HG03066 (cell line): ENCODE results near the gene MAN1C1.
"Not testable (repeated sequence)": the region's sequence is repeated elsewhere in the genome, so short reads cannot be mapped to it uniquely, and the experiment has no call there.

Experiments
- ATAC-seq: cut with Tn5 transposase; IDR thresholded peaks from one replicate; pipeline ENCODE4 v1.9.1; 2021; ENCODE audit warnings: low read depth; ENCODE audit not compliant: unreplicated experiment

Gene MAN1C1

DNA sequence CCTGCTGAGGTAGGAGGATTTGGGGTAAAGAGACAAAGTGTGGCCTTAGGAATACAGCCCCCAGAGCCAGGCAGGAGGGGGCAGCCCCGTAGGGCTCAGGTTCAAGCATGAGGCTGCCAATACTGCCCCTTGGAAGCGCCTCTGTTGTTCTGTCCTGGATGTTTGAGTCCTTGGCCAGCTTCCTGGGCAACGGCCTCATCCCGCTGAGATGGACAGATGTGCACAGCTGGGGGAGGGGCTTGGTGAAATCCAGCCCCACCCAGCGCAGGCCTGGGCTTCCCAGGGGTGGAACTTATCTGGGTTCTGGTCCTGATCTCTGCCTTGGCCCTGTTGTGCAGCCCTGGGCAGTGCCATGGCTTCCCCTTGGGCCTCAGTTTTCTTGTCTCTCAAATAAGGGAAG lies 34.8 kb upstream of the MAN1C1 start:
- no peak for ATAC-seq

DNA sequence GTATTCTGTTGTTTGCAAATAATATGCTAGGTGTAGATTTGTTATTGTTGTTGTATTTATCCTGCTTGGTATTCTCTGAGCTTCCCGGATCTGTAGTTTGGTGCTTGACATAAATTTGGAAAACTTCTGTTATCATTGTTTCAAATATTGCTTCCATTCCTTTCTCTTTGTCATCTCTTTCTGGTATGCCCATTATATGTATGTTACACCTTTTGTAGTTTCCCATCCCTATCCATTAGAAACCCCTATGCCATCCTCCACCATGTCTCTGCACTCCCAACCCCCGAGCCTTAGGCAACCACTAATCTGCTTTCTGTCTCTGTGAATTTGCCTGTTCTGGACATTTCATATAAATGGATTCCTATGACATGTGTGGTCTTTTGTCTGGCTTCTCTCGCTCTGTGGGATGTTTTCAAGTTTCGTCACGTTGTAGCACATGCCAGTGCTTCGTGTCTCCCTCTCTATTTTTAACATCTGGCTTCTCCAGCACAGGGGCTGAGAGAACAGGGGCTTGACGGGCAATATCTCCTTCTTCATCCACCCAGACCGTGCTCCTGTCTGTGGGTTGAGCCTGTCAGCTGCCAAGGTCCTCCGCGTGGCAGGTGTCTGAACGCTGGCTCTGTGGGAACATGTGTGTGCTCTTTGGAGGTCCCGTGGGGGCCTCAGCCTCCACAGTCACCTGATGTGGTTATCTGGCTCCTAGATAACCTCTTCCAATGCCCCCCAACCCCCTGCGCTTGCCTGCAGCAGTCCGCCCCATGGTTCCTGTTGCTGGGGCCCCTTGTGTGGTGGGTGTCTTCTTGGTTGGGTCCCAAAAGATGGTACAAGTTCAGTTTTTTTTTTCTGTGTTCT lies 32.8 kb upstream of the MAN1C1 start:
- no peak for ATAC-seq

DNA sequence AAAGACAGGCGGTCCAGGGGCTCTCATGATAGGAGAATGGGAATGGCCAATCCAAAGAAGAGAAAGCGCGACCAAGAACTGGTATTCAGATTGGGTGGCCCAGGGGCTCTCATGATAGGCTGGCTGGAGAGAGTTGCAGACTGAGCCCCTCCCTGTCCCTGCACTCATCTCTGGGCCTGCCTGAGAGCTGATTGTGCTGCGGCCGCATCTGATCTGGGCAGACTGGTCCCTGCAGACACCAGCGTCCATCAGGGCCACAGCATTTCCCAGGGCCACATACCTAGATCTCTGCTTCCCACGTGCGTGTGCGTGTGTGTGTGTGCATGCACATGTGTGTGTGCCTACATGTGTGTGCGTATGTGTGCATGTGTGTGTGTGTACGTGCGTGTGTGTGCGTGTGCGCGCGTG lies 30.4 kb upstream of the MAN1C1 start:
- no peak for ATAC-seq

DNA sequence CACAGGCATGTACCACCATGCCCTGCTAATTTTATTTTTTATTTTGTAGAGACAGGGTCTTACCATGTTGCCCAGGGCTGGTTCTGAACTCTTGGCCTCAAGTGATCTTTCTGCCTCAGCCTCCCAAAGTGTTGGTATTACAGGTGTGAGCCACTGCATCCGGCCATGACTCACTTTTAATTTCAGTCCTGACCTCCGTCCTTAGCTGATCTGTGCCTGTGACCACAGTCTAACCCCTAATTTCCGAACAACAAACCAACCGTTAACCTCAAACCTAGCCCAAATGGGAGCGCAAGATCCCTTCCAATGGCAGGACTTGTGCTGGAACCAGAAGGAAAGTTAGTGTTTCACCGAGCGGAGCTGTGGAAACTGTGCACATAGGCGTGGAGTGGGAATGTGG lies 29.3 kb upstream of the MAN1C1 start:
- ATAC-seq, result no peak

DNA sequence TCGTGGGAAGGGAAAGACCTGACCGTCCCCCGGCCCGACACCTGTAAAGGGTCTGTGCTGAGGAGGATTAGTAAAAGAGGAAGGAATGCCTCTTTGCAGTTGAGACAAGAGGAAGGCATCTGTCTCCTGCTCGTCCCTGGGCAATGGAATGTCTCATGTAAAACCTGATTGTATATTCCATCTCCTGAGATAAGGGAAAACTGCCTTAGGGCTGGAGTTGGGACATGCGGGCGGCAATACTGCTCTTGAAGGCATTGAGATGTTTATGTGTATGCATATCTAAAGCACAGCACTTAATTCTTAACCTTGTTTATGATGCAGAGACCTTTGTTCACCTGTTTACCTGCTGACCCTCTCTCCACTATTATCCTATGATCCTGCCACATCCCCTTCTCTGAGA lies 28.4 kb upstream of the MAN1C1 start:
- not testable (repeated sequence) for ATAC-seq

DNA sequence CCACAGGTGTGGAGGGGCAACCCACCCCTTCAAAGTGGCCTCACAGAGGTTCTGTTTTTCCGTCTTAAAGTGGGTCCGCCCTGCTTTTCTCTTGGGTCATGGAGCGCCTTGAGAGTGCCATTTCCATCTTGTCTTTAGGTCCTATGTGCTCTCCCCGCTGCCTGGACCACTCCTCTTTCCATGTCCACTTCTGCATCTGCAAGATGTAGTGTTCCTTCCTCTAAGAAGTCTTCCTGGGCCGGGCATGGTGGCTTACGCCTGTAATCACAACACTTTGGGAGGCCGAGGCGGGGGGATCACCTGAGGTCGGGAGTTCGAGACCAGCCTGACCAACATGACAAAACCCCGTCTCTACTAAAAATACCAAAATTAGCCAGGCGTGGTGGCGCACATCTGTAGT lies 27.8 kb upstream of the MAN1C1 start:
- ATAC-seq, result not testable (repeated sequence)

DNA sequence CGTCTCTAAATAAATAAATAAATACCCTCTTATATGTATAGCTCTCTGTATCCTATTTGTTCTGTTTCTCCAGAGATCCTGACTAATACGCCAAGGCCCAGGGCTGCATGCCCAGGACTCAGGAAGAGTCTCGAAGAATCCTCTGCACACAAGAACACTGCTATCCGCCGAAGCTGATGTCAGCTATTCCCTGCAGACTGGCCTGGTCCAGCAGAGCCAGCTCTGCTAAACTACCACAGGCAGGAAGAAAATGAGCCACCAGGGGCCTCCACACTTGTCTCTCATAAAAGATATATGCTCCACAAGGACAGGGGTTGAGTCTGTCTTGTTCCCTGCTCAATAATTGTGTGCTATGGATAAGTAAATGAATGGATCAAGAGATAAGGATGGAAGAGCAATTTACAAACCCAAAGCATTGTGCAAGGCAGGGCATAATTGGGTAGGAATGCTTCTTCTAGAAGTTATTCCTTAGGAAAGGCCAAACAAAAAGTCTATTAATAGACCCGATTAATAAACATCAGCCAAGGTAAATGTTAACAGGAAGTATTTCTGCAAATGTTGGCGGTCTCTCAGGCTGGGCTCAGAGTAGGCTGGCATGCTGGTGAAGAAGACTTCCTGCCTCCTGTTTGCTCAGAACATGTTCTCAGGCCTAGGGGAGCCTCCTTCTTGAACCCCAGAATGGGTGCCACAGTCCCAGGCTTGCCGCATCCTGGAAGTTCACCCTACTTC lies 26.3 kb upstream of the MAN1C1 start:
- no peak for ATAC-seq

DNA sequence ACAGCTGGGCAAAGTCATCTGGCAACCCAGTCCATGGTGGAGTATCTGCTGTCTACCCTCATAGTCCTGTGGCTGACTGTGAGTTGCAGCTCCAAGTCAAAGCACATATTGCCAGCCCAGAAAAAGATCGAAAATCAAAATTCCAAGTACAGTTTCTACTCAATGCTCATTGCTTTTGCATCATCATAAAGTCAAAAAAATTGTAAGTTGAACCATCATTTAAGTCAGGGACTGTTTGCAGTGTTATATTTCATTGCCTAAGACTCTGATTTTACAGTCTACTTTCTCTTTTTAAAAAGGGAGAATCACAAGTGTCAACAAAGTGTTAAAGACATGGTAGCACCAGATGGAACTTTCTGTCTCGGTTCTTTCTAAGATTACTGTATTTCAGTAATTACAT lies 22.7 kb upstream of the MAN1C1 start:
- ATAC-seq, result no peak

DNA sequence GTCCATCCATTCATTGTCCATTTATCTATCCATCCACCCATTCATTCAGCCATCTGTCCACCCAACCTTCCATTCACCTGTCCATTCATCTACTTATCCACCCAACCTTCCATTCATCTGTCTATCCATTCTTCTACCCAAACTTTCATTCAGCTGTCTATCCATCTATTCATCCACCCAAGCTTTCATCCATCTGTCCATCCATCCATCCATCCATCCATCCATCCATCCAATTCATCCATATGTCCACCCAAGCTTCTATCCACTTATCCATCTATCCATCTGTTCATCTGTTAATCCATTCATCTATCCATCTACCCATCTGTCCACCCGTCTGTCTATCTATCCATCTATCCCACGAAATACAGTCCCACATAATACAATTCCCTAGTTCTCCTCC lies 21.6 kb upstream of the MAN1C1 start:
- ATAC-seq, result no peak

DNA sequence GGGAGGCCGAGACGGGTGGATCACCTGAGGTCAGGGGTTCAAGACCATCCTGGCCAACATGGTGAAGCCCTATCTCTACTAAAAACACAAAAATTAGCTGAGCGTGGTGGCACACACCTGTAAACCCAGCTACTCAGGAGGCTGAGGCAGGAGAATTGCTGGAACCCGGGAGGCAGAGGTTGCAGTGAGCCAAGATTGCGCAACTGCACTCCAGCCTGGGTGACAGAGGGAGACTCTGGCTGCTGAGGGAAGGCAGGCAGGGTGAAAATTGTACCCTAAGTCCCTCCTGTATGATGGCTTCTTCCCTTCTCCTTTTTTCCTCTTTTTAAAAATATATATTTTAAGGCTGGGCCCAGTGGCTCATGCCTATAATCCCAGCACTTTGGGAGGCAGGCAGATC lies 19.9 kb upstream of the MAN1C1 start:
- ATAC-seq, result not testable (repeated sequence)

DNA sequence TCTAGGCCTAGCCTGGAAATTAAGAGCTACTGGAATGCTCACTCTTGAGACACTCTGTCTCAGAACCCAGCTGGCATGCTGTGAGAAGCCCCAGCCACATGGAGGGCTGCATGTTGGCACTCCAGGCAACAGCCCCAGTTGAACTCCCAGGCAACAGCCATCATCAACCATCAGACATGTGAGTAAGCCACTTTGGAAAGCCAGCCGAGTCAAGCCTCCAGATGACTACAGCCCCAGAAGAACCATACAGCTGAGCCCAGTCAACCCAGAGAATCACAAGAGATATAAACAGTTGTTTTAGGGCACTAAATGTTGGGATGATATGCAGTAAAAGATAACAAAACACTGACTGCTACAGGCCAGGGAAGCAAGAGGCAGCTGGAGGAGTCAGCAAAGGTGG lies 17.7 kb upstream of the MAN1C1 start:
- no peak for ATAC-seq

DNA sequence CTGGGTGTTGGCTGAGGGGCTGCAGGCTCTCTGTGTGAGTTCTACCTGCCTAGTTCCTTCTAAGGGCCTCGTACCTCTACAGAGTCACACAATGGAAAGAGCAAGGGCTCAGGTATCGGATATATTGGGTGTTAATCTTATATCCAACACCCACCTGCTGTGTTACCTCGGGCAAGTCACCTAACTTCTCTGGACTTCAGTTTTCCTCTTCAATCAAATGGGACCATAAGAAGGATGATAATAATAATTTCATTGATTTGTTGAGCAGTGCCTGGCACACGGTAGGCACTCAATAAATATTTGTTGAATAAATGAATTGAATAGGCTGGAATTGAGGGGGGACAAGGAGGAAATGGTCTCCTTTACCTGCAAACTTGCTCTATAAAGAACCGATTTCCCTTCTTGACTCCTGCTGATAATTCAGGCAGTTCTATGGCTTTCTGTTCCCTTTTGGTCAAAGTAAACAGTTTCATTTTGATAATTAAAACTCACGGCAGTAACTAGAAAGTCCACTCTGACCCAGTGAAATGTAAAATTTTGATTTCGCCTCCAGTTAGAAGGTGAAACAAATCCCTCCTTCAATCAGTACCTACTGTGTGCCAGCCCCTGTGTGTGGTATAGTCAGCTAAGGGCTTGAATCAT lies 16.5 kb upstream of the MAN1C1 start:
- no peak for ATAC-seq

DNA sequence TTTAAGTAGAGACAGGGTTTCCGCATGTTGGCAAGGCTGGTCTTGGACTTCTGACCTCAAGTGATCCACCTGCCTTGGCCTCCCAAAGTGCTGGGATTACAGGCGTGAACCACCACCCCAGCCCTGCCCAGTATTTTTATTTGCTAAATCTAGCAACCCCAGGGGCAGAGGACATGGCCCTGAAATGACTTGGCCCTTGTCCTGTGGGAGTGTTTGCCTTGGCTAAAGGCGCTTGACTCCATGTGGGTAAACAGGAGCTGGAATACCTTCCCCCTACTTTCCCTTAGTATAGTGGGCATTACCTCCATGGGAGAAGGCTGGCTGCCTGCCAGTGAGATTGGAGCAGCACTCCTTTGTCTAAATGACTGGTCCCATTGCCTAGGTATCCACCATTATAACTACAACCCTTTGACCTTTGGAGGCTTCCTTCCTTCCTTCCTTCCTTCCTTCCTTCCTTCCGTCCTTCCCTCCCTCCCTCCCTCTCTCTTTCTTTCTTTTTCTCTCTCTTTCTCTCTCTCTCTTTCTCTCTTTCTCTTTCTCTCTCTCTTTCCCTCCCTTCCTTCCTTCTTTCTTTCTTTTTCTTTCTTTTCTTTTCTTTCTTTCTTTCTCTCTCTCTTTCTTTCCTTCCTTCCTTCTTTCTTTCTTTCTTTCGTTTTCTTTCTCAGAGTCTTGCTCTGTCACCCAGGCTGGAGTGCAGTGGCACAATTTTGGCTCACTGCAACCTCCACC lies 15.5 kb upstream of the MAN1C1 start:
- not testable (repeated sequence) for ATAC-seq

DNA sequence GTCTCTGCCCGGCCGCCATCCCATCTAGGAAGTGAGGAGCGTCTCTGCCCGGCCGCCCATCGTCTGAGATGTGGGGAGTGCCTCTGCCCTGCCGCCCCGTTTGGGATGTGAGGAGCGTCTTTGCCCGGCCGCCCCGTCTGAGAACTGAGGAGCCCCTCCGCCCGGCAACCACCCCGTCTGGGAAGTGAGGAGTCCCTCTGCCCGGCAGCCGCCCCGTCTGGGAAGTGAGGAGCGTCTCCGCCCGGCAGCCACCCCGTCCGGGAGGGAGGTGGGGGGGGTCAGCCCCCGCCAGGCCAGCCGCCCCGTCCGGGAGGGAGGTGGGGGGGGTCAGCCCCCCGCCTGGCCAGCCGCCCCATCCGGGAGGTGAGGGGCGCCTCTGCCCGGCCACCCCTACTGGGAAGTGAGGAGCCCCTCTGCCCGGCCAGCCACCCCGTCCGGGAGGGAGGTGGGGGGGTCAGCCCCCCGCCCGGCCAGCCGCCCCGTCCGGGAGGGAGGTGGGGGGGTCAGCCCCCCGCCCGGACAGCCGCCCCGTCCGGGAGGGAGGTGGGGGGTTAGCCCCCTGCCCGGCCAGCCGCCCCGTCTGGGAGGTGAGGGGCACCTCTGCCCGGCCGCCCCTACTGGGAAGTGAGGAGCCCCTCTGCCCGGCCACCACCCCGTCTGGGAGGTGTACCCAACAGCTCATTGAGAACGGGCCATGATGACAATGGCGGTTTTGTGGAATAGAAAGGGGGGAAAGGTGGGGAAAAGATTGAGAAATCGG lies 12.6 kb upstream of the MAN1C1 start:
- not testable (repeated sequence) for ATAC-seq

DNA sequence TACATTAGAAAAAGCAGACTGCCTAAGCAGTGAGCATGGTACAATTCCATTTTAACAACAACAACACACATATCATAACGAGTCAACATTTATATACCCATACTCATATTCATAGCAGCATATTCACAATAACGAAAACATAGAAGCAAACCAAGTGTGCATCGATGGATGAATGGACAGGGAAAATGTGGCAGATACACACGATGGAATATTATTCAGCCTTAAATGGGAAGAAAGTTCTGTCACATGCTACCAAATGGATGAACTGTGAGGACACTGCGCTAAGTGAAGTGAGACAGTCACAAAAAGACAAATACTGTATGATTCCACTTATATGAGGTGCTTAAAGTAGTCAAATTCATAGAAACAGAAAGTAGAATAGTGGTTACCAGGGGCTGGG lies 9.5 kb upstream of the MAN1C1 start:
- no peak for ATAC-seq

DNA sequence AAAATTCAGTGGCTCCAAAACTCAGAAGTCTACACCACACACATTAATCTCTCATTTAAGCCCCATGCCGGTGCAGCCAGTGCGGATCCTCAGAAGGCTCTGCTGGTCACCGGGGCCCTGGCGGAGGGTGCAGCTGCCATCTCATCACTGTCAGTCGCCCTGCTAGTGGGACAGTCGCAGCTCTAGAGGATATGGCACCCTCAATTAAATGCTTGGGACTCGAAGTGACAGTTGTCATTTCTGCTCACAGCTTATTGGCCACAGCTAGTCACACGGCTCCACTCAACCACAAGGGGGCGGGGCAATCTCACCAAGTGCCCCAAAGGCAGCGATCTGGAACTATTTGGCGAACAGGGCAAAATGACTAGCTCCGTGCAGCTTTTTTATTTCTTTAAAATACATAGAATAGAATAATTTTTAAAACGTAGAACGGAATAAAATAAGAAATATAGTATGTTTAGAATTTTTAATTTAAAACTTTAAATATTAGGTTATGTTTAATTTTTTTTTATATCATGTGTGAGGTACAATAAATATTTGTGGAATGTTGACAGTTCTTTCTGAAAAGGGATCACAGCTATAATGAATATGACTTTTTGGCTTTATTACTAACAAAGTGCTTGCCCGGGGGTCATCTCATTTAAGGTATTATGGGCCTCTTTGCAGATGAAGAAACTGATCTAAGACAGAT lies 8.0 kb upstream of the MAN1C1 start:
- no peak for ATAC-seq

DNA sequence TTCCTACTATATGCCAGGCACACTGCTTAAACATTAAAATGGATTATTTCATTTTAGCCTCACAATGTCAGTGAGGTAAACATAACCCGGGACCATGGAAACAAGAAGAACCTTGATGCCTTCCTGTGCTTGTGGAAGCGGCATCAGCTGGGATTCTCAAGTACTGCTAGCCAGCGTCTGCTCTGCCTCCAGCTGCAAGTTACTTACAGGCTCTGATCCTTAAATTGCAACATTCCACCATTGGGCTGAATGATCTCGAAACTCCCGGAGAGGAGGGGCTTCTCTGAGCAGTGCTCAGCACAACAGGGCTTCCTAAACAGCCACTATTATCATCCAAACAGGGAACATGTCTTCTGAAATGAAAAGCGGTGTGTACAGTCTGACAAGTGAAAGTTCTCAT lies 6.7 kb upstream of the MAN1C1 start:
- ATAC-seq, result no peak

DNA sequence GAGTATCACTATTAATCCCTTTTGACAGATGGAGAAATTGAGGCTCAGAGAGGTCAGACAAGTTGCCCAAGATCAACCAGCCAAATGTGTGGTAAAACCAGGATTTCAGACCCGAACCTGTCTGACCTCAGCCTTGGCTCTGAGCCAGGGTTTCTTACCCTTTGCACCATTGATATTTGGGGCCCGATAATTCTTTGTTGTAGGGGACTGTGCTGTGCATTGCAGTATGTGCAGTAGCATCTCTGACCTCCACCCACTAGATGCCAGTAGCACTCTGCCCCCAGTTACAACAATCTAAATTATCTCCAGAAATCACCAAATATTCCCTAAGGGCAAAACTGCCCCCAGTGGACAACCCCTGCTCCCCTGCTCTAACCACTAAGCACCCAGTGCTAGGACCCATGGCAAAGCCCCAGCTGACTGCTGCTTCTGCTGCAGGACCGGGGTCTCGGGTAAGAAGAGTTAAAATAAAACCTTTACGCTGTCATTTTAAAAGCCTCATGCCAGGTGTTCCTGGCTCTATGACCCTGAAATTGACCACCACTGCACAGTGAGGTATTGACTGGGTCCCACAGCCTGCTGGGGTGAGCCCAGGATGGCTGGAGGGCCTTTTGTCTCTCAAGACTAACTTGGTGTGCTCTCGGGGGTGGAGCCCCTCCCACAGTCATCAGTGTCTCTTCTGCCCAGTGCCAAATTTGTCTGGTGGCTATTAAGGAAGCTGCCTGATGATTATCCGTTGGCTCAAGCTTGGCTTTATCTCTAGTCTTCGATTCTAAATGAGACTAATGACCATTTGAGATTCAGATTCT lies 5.6 kb upstream of the MAN1C1 start:
- ATAC-seq, result no peak

DNA sequence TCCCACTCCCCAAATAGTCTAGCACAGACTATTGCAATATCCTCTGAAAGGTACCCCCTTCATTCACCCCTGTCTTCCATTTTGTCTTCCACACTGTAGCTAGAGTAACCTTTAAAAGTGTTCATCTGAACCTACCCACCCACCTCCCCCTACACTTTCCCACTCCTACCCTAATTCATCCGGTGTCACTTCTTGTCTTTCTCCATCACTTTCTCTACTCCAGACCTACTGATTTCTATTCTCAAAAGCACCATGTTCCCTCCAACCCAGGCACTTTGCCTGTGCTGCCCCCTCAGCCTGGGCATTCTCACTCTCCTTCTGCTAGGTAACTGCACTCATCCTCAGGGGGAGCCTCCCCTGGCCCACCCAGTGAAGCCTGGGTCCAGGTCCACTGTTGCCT lies 4.7 kb upstream of the MAN1C1 start:
- no peak for ATAC-seq
